Measurements from ENCODE around the gene NBDY. TPM values are rescaled to one million over a fixed set of nuclear protein-coding genes. Genes with fewer than 3 reads are reported as not detected.

NBDY gene
- total RNA-seq, 4 donors from 2014 or later: 7.0 to 25.1 (median 9.5) TPM

DNA sequence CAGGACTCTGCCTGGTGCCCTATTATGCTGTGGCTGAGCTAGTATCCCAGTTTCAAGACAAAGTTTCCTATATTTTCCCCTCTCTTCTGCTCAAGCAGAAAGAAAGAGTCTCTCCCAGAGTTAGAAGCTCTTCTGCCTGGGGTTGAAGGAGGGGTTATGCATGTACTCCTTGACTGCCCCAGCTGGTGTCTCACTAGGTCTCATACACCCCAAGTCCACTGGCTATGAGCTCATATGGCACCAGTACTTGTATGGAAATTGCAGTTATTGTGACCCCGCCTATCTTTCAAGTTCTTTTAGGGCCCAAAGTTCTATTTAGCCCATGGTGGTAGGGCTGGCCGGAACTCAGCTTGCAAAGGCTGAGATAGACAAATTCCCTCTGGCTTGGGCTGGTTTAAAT lies 131.8 kb downstream of the NBDY start:
- TF ChIP-seq CTCF (IDR thresholded peaks at IDR 0.05; ENCODE audit: low read depth): no peak

Other genes starting within 250 kb of the NBDY start
- gene UBQLN2, start 165.6 kb upstream of the NBDY start, total RNA-seq: 10 to 100 TPM; 16.6 to 25.0 (median 19.7) TPM

All from subcutaneous adipose tissue (tissue), 4 donors.